MCF 10A (cell line): ENCODE results near the gene JAK2. TPM values are rescaled to one million over a fixed set of nuclear protein-coding genes. Genes with fewer than 3 reads are reported as not detected.
A peak's percentile ranks its signal among the peaks of the same experiment; 100 is the strongest.

ENCODE experiments used
- BruUV-seq: library from RNA; stranded (reverse); fragments of 400-500 nt; replicated peaks from 2 replicates; lab custom pipeline; 2021; lab: Mats Ljungman, UMichigan
- CTCF ChIA-PET: fragments of 300-600 bp; sonication (Branson Sonifier 250); formaldehyde crosslinking; extraction: SDS; loops from one replicate; lab custom pipeline; 2021; ENCODE audit warnings: antibody characterized with exemption, inconsistent platforms; lab: Yijun Ruan, JAX
- POLR2A ChIA-PET: fragments of 300-600, 350-650 bp; sonication (Branson Sonifier 250); formaldehyde crosslinking; extraction: SDS; loops from one replicate; lab custom pipeline; 2020; ENCODE audit warnings: antibody characterized with exemption, inconsistent platforms; lab: Yijun Ruan, JAX
- DNase-seq: peaks from one replicate; pipeline ENCODE4 v3.0.0-alpha.2; 2018; ENCODE audit not compliant: unreplicated experiment
- H3K27ac Mint-ChIP-seq: one replicate; pipeline ENCODE4 v1.8.0; 2022; ENCODE audit warnings: mild to moderate bottlenecking, low read depth, mixed read lengths; ENCODE audit not compliant: unreplicated experiment
- H3K27me3 Mint-ChIP-seq: one replicate; pipeline ENCODE4 v1.8.0; 2022; ENCODE audit warnings: mixed read lengths; ENCODE audit not compliant: insufficient read depth, unreplicated experiment
- H3K36me3 Mint-ChIP-seq: one replicate; pipeline ENCODE4 v1.8.0; 2022; ENCODE audit warnings: mild to moderate bottlenecking, moderate library complexity, mixed read lengths; ENCODE audit not compliant: insufficient read depth, unreplicated experiment
- H3K4me1 Mint-ChIP-seq: one replicate; pipeline ENCODE4 v1.8.0; 2022; ENCODE audit warnings: mixed read lengths; ENCODE audit not compliant: insufficient read depth, unreplicated experiment
- H3K4me3 Mint-ChIP-seq: one replicate; pipeline ENCODE4 v1.8.0; 2022; ENCODE audit warnings: mild to moderate bottlenecking, moderate library complexity, mixed read lengths; ENCODE audit not compliant: unreplicated experiment
- H3K9me3 Mint-ChIP-seq: one replicate; pipeline ENCODE4 v1.8.0; 2022; ENCODE audit warnings: mixed read lengths; ENCODE audit not compliant: unreplicated experiment
- CTCF ChIP-seq: fragments of 200-600 bp; IDR thresholded peaks from one replicate; pipeline ENCODE4 v1.8.0; 2022; ENCODE audit warnings: antibody characterized with exemption, mild to moderate bottlenecking; ENCODE audit not compliant: unreplicated experiment
- intact Hi-C: fragments of 100-400 bp; cut with micrococcal nuclease; formaldehyde crosslinking; loops from 2 replicates; pipeline ENCODE4 v1.14.1; 2022
- total RNA-seq: library from RNA; stranded (reverse); gene quantifications from 2 replicates; pipeline ENCODE4 v1.2.3, GENCODE V29; 2022

JAK2 gene
- total RNA-seq, 1 experiment from 2014 or later: 4.3 TPM

GRCh38 chr9:4984171-4984620 is 876 bp upstream of the JAK2 start:
- H3K27ac Mint-ChIP-seq: peak overlapping the region; percentile 76
- no peaks in the 10 kb centered on the region for H3K27me3 Mint-ChIP-seq
- POLR2A ChIA-PET: interaction anchor here (0.5 to 3.5 kb wide), 11 partner anchors 91 to 1717 kb away, joined by 3 to 37 read pairs (median 4); partner anchors contain the start of genes AK3, CD274, CDC37L1 and RCL1
- H3K4me3 Mint-ChIP-seq: peak overlapping the region; percentile 90
- no peaks in the 10 kb centered on the region for H3K9me3 Mint-ChIP-seq
- TSS peak; percentile 66 for BruUV-seq
- no peak for TF ChIP-seq CTCF
- H3K36me3 Mint-ChIP-seq: no peaks in the 10 kb centered on the region
- no peak for DNase-seq
- CTCF ChIA-PET: interaction anchor here (1.1 to 7.0 kb wide), 2 partner anchors 161 to 227 kb away, joined by 3 to 171 read pairs; no protein-coding TSS in a partner anchor
- H3K4me1 Mint-ChIP-seq: peaks cover 41% of the 10 kb centered on the region
- intact Hi-C loops: loop anchor here (10.0 kb wide), 1 partner anchor 59 kb away; no protein-coding TSS in a partner anchor

GRCh38 chr9:4985386-4986266 is 554 bp downstream of the JAK2 start:
- BruUV-seq: no TSS peak
- peaks cover 27% of the 10 kb centered on the region for H3K4me1 Mint-ChIP-seq
- H3K27ac Mint-ChIP-seq: peak overlapping the region; percentile 76
- H3K9me3 Mint-ChIP-seq: no peaks in the 10 kb centered on the region
- CTCF ChIA-PET: interaction anchor here (0.6 to 7.0 kb wide), 12 partner anchors 120 to 598 kb away, joined by 3 to 171 read pairs (median 7); partner anchors contain the start of gene RCL1
- POLR2A ChIA-PET: interaction anchor here (0.6 to 3.5 kb wide), 19 partner anchors 9 to 1696 kb away, joined by 3 to 37 read pairs (median 4); partner anchors contain the start of genes AK3, CD274 and RCL1
- no peak for TF ChIP-seq CTCF
- DNase-seq: peak; percentile 64
- no peaks in the 10 kb centered on the region for H3K36me3 Mint-ChIP-seq
- H3K4me3 Mint-ChIP-seq: peak overlapping the region; percentile 90
- intact Hi-C loops: loop anchor here (1.0 to 10.0 kb wide), 5 partner anchors 61 to 457 kb away; partner anchors contain the start of gene RCL1
- no peaks in the 10 kb centered on the region for H3K27me3 Mint-ChIP-seq

- H3K27ac Mint-ChIP-seq: peak overlapping the region; percentile 76
- H3K4me1 Mint-ChIP-seq: peaks cover 27% of the 10 kb centered on the region
- H3K9me3 Mint-ChIP-seq: no peaks in the 10 kb centered on the region
- H3K36me3 Mint-ChIP-seq: no peaks in the 10 kb centered on the region
- no peak for DNase-seq
- peak overlapping the region; percentile 90 for H3K4me3 Mint-ChIP-seq
- BruUV-seq: no TSS peak
- ChIA-PET POLR2A (interaction anchor here (0.6 to 3.5 kb wide), 11 partner anchors 41 to 1695 kb away, joined by 3 to 37 read pairs (median 4); partner anchors contain the start of genes AK3 and RCL1), CTCF (interaction anchor here (0.5 to 7.0 kb wide), 15 partner anchors 107 to 866 kb away, joined by 3 to 171 read pairs (median 8); partner anchors contain the start of genes PDCD1LG2 and RCL1)
- TF ChIP-seq CTCF: no peak
- intact Hi-C loops: loop anchor here (5.0 to 10.0 kb wide), 4 partner anchors 61 to 456 kb away; no protein-coding TSS in a partner anchor
- H3K27me3 Mint-ChIP-seq: no peaks in the 10 kb centered on the region
Observed at GRCh38 chr9:4986296-4986695, 1.2 kb downstream of the JAK2 start.
